Measurements from ENCODE around the gene TMEM250. TPM values are rescaled to one million over a fixed set of nuclear protein-coding genes. Genes with fewer than 3 reads are reported as not detected.

The TMEM250 gene
- total and polyA plus RNA-seq, 9 of the 15 experiments (the other 6 are each of a cell fraction or from before 2014, with no cell fraction given): 0.32 to 44.6 (median 12.2) TPM

- TF ChIP-seq USF1 (CRISPR knock-in tag; IDR thresholded peaks at IDR 0.05) (no peak), ETS1 (conservative IDR thresholded peaks at IDR 0.05; ENCODE audit: control insufficient read depth, low read depth, low read length) (0 out of 2 replicates have a peak, but pooled peaks have one; percentile 5), ZNF592 (IDR thresholded peaks at IDR 0.05) (peak; percentile 28; the same call in 1 of the 2 replicates), ZNF407 (IDR thresholded peaks at IDR 0.05; ENCODE audit: low read depth) (no peak), ZNF316 (IDR thresholded peaks at IDR 0.05) (no peak), SOX6 (IDR thresholded peaks at IDR 0.05) (no peak), PHF8 (IDR thresholded peaks at IDR 0.05; ENCODE audit: borderline replicate concordance, low read length) (peak; percentile 36; the same call in 1 of the 2 replicates), FOXP1 (CRISPR knock-in tag; IDR thresholded peaks at IDR 0.05) (no peak), POLR2G (IDR thresholded peaks at IDR 0.05; ENCODE audit: low read depth, low read length) (peak; percentile 90), KHSRP (IDR thresholded peaks at IDR 0.05) (no peak), TAL1 (IDR thresholded peaks at IDR 0.05) (no peak), CHD1 (IDR thresholded peaks at IDR 0.05; ENCODE audit: low read length) (no peak), ZNF143 (CRISPR knock-in tag; IDR thresholded peaks at IDR 0.05) (0 out of 2 replicates have a peak, but pooled peaks have one; percentile 47)
Measured at GRCh38 chr9:136119061-136119882, 597 bp upstream of the TMEM250 start (continued).
